IgD-negative memory B cell (primary cell): ENCODE results near the gene PDXP. TPM values are rescaled to one million over a fixed set of nuclear protein-coding genes. Genes with fewer than 3 reads are reported as not detected.
"Not testable (repeated sequence)": the region's sequence is repeated elsewhere in the genome, so short reads cannot be mapped to it uniquely, and the experiment has no call there.

Experiments
- H3K27ac Mint-ChIP-seq, 3 donors: one replicate each; pipeline ENCODE4 v1.8.0; 2020 to 2022; ENCODE audit warnings: mild to moderate bottlenecking in 3 of 3, mixed read lengths in 3 of 3, moderate library complexity in 1 of 3
- H3K27me3 Mint-ChIP-seq: one replicate; pipeline ENCODE4 v1.8.0; 2021; ENCODE audit warnings: mixed read lengths
- H3K36me3 Mint-ChIP-seq: one replicate; pipeline ENCODE4 v1.8.0; 2020; ENCODE audit warnings: mild to moderate bottlenecking, mixed read lengths
- H3K4me1 Mint-ChIP-seq, 3 donors: one replicate each; pipeline ENCODE4 v1.8.0; 2020 to 2022; ENCODE audit warnings: mixed read lengths in 3 of 3, mild to moderate bottlenecking in 1 of 3
- H3K4me3 Mint-ChIP-seq, 4 donors: one replicate each; pipeline ENCODE4 v1.8.0; 2020 to 2022; ENCODE audit warnings: mild to moderate bottlenecking in 4 of 4, mixed read lengths in 4 of 4, moderate library complexity in 3 of 4
- H3K9me3 Mint-ChIP-seq, 3 donors: one replicate each; pipeline ENCODE4 v1.8.0; 2020 to 2021; ENCODE audit warnings: mixed read lengths in 3 of 3, mild to moderate bottlenecking in 1 of 3
- polyA plus RNA-seq: library from polyadenylated mRNA; unstranded; fragments of 300-500 nt; fragmentation: Illumina TruSeq; gene quantifications from one replicate; pipeline ENCODE4 v1.2.3, GENCODE V29; 2021

Gene PDXP
- polyA plus RNA-seq, 1 donor from 2014 or later: 2.4 TPM

DNA sequence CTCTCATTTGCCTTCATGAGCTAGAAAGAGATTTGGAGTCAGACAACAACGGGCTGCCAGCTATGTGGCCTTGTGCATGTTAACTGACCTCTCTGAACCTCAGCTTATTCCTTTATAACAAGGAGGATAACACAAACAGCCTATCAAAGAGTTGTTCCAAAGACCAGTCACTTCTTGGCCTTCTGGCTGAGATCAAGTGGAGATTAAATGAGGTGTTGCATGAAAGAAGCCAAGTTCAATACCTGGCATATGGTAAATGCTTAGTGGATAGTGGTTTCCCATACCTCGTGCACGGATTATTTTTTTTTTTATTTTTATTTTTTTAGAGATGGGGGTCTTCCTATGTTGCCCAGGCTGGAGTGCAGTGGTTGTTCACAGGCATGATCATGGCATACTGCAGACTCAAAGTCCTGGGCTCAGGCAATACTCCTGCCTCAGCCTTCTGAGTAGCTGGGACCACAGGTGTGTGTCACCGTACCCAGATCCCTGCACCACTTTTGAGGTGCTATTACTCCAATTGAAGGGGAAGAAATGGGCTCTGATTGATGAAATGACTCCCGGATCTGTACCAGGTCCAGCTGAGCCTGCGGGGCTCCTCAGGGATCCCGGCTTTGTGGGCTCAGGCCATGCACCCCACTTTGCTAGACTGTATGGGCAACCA lies 21.8 kb downstream of the PDXP start:
- no peaks in the 10 kb centered on the region for H3K36me3 Mint-ChIP-seq
- no peaks in the 10 kb centered on the region for H3K9me3 Mint-ChIP-seq
- H3K4me1 Mint-ChIP-seq: peaks cover 9 to 20% (median 10%) of the 10 kb centered on the region in 3 donors
- H3K27ac Mint-ChIP-seq: peak overlapping the region in 1 of 3 donors; percentile 83
- peak overlapping the region in 1 of 4 donors; percentile 52 for H3K4me3 Mint-ChIP-seq
- H3K27me3 Mint-ChIP-seq: no peaks in the 10 kb centered on the region

DNA sequence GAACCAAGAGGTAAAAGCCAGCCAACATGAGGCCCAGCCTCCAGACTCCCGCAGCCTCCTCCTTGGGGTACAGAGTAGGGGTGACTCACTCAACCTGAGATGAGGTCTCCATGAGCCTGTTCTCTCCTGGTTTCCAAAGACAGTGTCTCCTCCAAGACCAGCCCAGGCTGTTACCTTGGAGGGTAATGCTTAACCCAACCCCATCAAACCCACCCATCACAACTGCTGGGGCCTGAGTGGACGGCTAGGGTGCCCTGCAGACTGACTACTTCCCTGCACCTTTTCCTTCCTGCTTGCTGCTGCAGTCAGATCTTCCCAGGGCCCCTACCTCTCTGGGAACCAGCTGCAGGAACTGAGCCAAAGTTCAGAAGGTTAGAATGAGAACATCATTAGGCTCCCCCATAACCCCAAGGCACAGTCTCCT lies 22.5 kb downstream of the PDXP start:
- Mint-ChIP-seq H3K27me3 (no peaks in the 10 kb centered on the region), H3K4me3 (peak overlapping the region in 1 of 4 donors; percentile 52), H3K36me3 (no peaks in the 10 kb centered on the region), H3K27ac (peak overlapping the region in 1 of 3 donors; percentile 57), H3K4me1 (peaks cover 12 to 19% (median 13%) of the 10 kb centered on the region in 3 donors), H3K9me3 (no peaks in the 10 kb centered on the region)

DNA sequence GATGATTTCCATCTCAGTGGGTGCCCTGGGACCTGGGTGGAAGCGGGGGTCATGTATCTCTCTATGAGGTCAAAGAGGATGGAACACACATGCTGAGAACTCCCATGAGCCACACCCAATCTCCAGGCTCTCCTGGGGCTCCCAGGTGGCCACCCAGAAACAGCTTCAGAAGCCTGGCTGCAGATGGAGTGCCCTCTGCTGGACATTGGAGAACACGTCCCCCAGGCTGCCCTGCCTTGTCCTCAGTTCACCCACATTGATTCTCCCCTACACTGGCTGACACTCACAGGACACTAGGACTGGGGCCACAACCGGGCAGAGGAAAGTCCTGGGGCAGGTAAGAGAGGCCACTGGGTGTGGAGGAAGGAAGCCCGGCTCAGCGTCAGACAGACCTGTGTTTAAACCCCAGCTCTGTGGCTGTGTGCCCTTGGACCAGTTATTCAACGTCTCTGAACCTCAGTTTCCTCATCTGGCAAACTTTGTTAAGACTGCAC lies 23.1 kb downstream of the PDXP start:
- no peaks in the 10 kb centered on the region for H3K9me3 Mint-ChIP-seq
- H3K27ac Mint-ChIP-seq: peak overlapping the region in 2 of 3 donors; percentile 57 to 80
- peaks cover 13 to 20% (median 13%) of the 10 kb centered on the region in 3 donors for H3K4me1 Mint-ChIP-seq
- peak overlapping the region in 2 of 4 donors; percentile 12 to 52 for H3K4me3 Mint-ChIP-seq
- no peaks in the 10 kb centered on the region for H3K27me3 Mint-ChIP-seq
- no peaks in the 10 kb centered on the region for H3K36me3 Mint-ChIP-seq

DNA sequence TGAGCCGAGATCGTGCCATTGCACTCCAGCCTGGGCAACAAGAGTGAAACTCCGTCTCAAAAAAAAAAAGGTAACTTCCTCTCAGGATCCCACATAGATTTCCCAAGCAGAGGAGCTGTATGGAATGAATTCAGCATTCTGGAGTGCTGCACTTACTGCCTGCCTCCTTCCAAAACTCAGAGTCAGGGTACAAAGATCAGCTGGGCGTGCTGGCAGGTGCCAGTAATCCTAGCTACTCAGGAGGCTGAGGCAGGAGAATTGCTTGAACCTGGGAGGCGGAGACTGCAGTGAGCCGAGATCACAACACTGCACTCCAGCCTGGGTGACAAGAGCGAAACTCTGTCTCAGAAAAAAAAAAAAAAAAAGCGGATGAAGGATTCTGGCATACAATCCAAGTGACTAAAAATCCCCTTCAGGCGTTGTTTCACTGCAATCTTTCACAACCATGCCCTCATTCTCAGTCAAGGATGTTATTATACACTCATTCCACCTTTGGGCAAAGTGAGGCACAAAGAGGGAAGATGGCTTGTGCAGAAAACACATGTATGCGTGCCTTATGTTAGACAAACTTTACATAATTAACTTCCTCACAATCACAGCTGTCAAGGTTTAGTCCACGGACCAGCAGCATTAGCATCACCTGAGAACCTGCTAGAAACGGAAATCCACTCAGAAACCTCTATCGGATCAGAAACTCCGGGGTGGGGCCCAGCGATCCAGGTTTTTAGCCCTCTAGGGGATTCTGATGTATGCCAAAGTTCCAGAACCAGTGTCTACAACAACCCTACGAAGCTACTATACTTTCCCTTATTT lies 26.5 kb downstream of the PDXP start:
- peak overlapping the region in 1 of 3 donors; percentile 74 for H3K27ac Mint-ChIP-seq
- H3K4me1 Mint-ChIP-seq: peaks cover 11 to 17% (median 12%) of the 10 kb centered on the region in 3 donors
- no peaks in the 10 kb centered on the region for H3K9me3 Mint-ChIP-seq
- H3K36me3 Mint-ChIP-seq: peaks cover 3% of the 10 kb centered on the region
- H3K4me3 Mint-ChIP-seq: peak overlapping the region; percentile 2 to 99 (median 94)
- no peaks in the 10 kb centered on the region for H3K27me3 Mint-ChIP-seq

DNA sequence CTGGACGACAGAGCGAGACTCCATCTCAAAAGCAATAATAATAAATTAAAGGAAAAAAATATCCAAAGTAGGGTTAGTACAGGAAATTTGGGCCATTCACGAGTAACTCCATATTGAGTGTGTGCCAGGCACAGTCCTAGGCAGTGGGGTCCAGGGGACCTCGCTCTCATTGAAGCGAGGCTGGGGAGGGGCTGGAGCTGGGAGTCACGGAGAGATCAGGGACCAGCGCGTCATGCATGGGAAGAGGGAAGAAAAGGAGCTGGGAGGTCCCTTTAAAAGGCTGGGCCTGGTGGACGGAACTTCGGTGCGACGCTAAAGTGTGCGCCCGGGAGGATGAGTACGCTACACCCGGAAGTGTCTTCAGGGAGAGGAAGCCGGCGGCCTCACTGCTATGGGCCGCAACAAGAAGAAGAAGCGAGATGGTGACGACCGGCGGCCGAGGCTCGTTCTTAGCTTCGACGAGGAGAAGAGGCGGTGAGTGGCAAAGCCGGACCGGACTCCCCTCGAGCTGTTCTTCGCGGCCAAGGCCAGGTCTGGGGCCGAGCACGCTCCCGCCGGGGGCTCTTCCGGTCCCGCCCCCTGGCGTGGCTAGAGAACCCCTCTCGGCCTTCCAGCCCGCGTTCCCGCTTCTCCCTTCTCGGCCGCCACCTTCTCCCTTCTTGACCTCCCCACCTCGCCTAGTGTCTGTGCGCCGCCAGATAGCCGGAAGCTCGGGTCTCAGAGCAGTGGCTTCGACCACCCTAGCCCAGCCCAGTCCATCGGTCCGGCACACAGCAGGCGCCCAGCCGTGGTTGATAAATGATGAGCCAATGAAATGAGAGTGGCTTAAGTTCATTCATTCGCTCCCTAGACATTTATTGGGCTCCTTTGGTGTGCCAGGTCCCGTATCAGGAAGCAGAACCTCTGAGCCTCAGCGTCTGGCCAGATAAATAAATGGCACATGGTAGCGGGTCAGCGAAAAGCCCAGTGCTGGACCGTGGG lies 27.8 kb downstream of the PDXP start, which contains the start of gene NOL12:
Gene NOL12 (plus strand): TSS at position 342 of the 981 bp plus-strand sequence. CDS start 50 bp downstream, at position 392.
- Mint-ChIP-seq H3K4me1 (peaks cover 10 to 17% (median 11%) of the 10 kb centered on the region in 3 donors), H3K27ac (peak within 1 kb of the TSS; percentile 74 to 99 (median 96)), H3K27me3 (no peaks in the 10 kb centered on the region), H3K9me3 (no peaks in the 10 kb centered on the region), H3K36me3 (peaks cover 6% of the 10 kb centered on the region), H3K4me3 (peak within 1 kb of the TSS; percentile 93 to 99 (median 97))

DNA sequence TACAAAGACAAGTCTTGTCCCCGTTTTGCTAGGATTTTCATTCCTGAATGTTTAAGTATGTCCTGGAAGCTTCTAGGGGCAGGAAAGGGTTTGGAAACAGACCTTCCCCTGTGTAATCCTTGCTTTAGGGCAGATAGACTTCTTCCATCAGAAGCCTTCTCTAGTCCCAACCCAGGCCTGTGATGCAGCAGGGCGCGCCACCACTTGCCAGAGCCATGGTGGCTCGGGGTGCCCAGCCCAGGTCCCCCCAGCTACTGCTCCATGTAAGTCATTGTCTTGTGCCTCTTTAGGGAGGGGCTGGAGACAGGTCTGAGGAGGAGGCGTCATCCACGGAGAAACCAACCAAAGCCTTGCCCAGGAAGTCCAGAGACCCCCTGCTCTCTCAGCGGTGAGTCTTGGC lies 31.9 kb downstream of the PDXP start:
- Mint-ChIP-seq H3K27ac (peak overlapping the region in 1 of 3 donors; percentile 39), H3K36me3 (peaks cover 12% of the 10 kb centered on the region)

DNA sequence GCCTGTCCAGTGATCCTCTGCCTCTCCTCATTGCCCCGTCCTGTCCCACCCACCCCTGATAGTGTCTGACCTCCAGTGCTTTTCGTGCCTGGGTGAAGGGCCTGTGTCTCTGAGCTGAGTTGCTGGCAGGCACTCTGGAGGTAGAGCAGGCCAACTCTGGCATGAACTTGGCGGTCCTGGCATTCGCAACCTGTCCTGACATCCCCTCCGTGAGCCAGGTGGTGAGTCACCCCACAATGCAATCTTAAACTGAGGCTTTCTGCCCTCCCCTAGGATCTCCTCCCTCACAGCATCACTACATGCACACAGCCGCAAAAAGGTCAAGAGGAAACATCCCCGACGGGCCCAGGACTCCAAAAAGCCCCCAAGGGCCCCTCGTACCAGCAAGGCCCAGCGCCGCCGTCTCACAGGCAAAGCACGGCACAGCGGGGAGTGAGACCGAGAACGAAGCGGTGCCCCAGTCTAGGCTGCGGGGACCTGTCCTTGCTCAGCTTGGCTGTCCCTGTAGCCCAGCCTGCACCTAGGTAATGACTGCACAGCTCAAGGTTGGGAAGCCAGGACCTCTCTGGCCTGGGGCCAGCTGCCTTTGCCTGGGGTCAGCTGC lies 32.5 kb downstream of the PDXP start:
- Mint-ChIP-seq H3K9me3 (no peaks in the 10 kb centered on the region), H3K27ac (no peak overlapping the region), H3K4me3 (peak overlapping the region in 1 of 4 donors; percentile 45), H3K27me3 (no peaks in the 10 kb centered on the region), H3K4me1 (peaks cover 4 to 7% (median 7%) of the 10 kb centered on the region in 3 donors), H3K36me3 (peaks cover 13% of the 10 kb centered on the region)

More for the DNA sequence above, 31.9 kb downstream of the PDXP start:
- H3K4me3 Mint-ChIP-seq: peak overlapping the region in 1 of 4 donors; percentile 47
- H3K27me3 Mint-ChIP-seq: no peaks in the 10 kb centered on the region
- no peaks in the 10 kb centered on the region for H3K9me3 Mint-ChIP-seq
- peaks cover 6 to 9% (median 7%) of the 10 kb centered on the region in 3 donors for H3K4me1 Mint-ChIP-seq

DNA sequence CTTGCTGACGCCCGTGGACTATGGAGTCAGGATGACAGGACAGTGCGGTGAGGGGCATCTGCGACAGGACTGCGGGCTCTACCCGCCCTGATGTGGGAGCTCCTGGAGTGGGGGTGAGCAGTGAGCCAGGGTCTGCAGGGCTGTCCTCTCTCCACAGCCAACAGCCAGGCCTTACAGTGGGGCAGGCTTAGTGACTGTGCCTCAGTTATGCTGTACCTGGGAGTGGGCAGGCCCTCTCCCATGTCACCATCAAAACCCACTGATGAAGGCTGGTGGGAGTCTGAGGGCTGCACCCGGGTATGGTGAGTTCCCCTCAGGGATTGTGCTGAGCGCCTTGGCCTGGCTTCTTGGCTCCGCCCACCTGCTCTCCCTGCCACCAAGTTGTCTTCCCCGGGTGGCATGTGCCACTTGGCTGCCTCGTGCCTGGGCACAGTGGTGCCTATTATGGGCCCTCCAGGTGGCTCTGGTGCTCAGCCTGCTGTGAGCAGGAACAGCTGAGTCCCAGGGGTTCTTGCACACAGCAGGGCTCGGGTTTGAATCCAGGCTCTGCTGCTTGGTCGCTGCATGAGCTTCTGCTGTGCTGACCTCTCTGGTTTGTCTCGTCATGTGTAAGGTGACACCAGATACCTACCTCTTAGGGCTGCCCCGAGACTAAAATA lies 34.2 kb downstream of the PDXP start:
- no peak overlapping the region for H3K27ac Mint-ChIP-seq
- peaks cover 5 to 9% (median 8%) of the 10 kb centered on the region in 3 donors for H3K4me1 Mint-ChIP-seq
- no peaks in the 10 kb centered on the region for H3K27me3 Mint-ChIP-seq
- H3K36me3 Mint-ChIP-seq: peaks cover 12% of the 10 kb centered on the region
- H3K4me3 Mint-ChIP-seq: peak overlapping the region in 1 of 4 donors; percentile 27
- H3K9me3 Mint-ChIP-seq: no peaks in the 10 kb centered on the region

DNA sequence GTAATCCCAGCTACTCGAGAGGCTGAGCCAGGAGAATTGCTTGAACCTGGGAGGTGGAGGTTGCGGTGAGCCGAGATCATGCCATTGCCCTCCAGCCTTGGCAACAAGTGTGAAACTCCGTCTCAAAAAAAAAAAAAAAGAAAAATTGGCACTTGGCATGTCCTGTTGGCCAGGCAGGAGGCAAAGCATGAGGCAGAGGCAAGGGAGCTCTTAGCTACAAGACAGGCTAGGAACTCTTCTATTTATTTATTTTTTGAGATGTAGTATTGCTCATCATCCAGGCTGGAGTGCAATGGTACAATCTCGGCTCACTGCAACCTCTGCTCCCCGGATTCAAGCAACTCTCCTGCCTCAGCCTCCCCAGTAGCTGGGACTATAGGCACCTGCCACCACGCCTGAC lies 35.6 kb downstream of the PDXP start:
- not testable (repeated sequence) for H3K9me3 Mint-ChIP-seq, H3K4me3 Mint-ChIP-seq, H3K27ac Mint-ChIP-seq, H3K27me3 Mint-ChIP-seq, H3K4me1 Mint-ChIP-seq
- H3K36me3 Mint-ChIP-seq: peaks cover 11% of the 10 kb centered on the region

DNA sequence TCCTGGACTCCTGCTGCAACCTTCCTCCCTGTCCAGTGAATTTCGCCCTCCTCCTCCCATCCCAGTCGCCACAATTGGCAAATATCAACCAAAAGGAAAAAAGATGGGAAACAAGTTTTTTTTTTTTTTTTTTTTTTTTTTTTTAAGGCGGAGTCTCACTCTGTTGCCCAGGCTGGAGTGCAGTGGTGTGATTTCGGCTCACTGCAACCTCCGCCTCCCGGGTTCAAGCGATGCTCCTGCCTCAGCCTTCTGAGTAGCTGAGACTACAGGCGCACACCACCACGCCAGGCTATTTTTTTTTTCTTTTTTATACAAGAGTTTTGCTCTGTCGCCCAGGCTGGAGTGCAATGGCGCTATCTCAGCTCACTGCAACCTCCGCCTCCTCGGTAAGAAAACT lies 37.7 kb downstream of the PDXP start:
- not testable (repeated sequence) for H3K9me3 Mint-ChIP-seq, H3K36me3 Mint-ChIP-seq
- H3K27ac Mint-ChIP-seq: peak overlapping the region in 1 of 3 donors; percentile 10

DNA sequence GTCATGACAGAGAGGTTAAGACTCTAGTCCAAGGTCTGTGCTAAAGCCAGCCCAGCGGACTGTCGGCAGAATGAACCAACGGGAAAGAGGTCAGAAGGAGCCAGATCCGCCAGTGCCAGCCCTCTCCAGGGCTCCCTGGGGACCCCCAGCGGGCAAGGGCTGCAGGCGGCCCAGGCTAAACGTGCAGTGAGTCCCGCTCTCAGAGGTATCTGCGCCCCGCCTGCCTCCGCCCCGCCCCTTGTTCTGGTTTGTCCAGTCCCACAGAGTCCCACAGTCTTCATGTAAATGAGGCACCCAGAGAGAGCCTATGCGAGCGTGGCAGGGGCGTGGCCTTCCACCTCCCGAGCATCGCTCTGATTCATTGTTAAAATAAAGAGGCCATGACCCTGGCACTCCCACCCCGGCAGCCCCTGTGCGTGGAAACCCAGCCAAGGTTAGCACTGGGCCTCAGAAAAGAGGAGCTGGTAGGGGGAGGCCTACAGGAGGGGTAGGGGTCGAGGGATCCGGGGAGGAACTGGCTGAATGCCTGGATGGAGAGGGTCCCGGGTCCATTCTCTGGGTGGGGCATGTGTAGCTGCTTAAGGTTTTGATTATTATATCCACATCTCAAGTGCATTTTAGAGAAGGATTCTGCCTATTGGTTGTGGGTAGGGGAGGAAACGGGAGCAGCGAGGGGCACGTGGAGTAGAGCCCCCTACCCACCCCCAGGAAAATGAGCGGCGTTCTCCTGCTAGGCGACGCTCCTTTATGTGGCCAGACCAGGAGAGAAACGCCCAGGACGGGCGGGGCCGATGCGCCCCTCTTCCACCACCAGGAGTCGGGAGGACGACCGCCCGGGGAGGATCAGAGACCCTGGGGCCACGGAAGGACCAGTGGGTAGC lies 38.4 kb downstream of the PDXP start, which contains the start of gene TRIOBP:
Gene TRIOBP (plus strand): TSS at position 392 of the 881 bp plus-strand sequence. CDS start 4,318 bp downstream, outside the sequence.
- Mint-ChIP-seq H3K36me3 (peaks cover 10% of the 10 kb centered on the region), H3K9me3 (no peaks in the 10 kb centered on the region), H3K27ac (peak within 1 kb of the TSS in 2 of 3 donors; percentile 10 to 14), H3K4me1 (peaks cover 5 to 9% (median 8%) of the 10 kb centered on the region in 3 donors), H3K4me3 (peak within 1 kb of the TSS in 3 of 4 donors; percentile 55 to 79 (median 79)), H3K27me3 (no peaks in the 10 kb centered on the region)

More for the DNA sequence above, 37.7 kb downstream of the PDXP start:
- not testable (repeated sequence) for H3K4me1 Mint-ChIP-seq, H3K27me3 Mint-ChIP-seq
- peak overlapping the region in 2 of 4 donors; percentile 55 to 79 for H3K4me3 Mint-ChIP-seq

DNA sequence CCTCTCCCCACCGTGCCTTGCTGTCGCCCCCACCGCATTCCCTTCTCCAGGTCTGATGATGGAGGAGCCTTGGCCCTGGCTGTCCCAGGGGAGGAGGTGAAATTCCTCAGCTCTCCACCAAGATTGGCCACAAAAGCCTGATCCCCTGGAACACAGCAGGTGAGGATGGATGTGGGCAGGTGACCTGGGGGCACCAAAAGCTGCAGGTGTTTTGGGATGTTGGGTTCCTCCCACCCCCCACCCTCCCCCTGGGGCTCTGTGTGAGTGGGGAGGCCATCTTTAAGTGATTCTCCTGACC lies 39.0 kb downstream of the PDXP start:
- H3K9me3 Mint-ChIP-seq: no peaks in the 10 kb centered on the region
- H3K27me3 Mint-ChIP-seq: no peaks in the 10 kb centered on the region
- H3K36me3 Mint-ChIP-seq: peaks cover 10% of the 10 kb centered on the region
- no peak overlapping the region for H3K4me3 Mint-ChIP-seq
- H3K27ac Mint-ChIP-seq: no peak overlapping the region
- peaks cover 5 to 9% (median 8%) of the 10 kb centered on the region in 3 donors for H3K4me1 Mint-ChIP-seq
